GM12872 (cell line): ENCODE measurements around the gene OXSM.

ENCODE experiments used
- CTCF ChIP-seq: IDR thresholded peaks from 3 replicates; pipeline ENCODE4 v1.5.1; 2011; ENCODE audit warnings: low read depth, mild to moderate bottlenecking, low read length, moderate library complexity; ENCODE audit not compliant: insufficient read depth

OXSM gene

GRCh38 chr3:25789596-25790556 lies at the start of gene OXSM:
OXSM (plus strand) TSS chr3:25790090; CDS start chr3:25791021, 931 bp downstream.
- no peak for TF ChIP-seq CTCF

DNA sequence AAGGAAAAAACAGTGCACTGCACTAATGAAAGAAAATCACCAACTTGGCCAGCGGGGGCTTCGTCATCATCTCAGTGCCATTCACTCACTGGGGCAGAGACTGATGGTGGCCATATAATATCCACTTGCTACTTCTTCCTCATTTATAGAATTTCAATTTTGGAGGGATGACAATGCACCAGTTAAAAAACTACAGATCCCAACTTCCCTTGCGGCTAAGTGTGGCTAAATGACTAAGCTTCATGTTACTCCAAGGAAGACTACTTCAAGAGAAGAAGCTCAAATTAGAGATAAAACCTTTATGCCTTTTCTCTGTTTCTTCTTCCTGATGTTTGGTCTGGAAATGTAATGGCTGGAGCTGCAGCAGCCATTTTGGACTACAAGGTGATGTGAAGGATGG lies 45.4 kb upstream of the OXSM start:
- no peak for TF ChIP-seq CTCF

DNA sequence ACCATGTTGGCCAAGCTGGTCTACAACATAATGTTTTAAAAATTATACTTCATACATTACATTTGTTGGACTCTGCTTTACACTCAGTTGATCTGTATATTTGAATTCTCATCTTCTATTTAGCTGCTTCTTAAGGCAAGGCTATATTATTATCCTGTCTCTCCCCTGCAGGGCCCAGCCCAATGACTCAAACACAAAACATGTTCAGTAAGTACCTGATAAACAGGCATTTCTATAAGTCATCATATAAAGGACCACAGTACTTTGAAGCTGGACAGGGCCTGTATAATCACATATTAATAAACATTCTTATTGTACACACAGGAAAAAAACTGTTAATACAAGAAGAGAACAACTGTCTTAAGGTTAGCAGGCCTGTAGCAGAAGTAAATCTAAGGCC lies 42.9 kb upstream of the OXSM start:
- no peak for TF ChIP-seq CTCF

- TF ChIP-seq CTCF: no peak
These were observed 41.7 kb upstream of the OXSM start for GRCh38 chr3:25748189-25748588.

DNA sequence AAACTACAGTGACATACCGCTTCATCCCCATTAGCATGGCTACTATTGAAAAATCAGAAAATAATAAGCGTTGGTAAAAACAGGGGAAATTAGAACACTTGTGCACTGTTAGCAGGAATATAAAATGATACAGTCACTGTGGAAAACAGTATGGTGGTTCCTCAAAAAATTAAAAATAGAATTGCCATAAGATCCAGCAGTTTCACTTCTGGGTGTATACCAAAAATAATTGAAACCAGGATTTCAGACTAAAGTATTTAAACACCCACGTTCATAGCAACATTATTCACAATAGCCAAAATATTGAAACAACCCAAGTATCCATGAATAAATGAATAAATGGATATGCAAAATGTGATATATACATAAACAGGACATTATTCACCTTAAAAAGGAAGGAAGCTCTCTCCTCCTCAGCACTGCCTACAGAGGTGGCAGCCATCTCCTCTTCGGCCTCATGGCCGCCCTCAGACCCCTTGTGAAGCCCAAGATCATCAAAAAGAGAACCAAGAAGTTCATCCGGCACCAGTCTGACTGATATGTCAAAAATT lies 40.8 kb upstream of the OXSM start:
- TF ChIP-seq CTCF: no peak

DNA sequence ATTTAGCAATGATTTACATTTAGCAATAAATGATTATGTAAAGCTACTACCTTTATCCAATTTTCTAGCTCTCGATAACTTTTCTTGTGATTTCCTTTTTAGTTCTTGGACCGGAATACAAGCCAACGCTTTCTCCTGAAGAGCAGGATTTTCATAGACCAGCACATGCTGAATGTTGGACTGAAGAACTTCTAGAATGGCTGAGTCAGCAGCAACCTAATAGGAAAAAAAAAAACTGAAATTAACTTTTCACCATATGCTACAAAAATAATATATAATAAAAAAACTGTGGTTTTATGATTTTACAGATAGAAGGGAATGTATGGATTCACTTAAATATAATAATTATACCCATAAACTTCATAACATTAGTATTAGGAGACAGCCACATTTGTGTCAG lies 38.8 kb upstream of the OXSM start:
- no peak for TF ChIP-seq CTCF

DNA sequence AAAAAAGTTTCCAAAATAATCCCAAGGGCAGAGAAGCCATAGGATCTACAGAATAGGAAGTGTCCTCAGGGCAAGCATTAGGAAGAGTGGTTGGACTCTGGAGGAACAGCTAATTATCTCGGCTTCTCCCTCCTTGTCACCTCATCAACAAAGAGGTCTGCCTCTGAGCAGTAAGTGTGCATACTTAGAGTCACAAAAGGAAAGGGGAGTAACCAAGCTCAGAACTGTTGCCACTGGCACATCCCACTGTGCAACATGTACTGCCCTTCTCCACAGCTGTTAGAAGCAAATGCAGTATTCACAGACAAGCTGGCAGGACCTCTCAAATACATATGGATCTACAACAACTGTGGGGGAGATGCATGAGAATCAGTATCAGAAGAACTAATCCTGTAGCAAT lies 38.2 kb upstream of the OXSM start:
- TF ChIP-seq CTCF: no peak
